ENCODE measurements around the gene RASGRF1. TPM values are rescaled to one million over a fixed set of nuclear protein-coding genes. Genes with fewer than 3 reads are reported as not detected.

RASGRF1 gene
- total RNA-seq, 1 donor from 2014 or later: not detected

DNA sequence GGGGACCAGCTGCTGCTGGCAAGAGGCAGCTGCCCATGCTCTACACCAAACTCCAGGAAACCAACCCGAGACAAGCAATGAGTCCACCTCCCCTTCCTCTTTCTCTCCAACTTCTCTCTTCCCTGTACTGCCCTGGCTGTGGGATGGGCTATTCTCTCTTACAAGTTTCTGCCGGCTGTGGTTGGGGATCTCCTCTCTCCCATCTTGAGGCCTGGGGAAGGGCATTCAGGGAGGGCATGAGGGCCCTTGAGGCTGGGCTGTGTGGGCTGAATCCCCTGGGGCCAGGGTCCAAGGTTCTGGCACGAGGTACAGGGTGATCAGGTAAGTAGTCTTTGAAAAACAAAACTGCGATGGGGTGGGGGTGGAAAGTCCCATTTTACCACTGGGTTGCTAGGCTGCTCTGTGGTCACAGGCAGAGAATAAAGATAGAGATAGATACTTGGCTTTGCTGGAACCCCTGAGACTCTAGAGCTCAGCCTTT is 113.4 kb downstream of the RASGRF1 start:
- no peaks in the 10 kb centered on the region for H3K36me3 Mint-ChIP-seq (ENCODE audit: low read depth, unreplicated experiment)
- peaks cover 18% of the 10 kb centered on the region for H3K27me3 Mint-ChIP-seq (ENCODE audit: unreplicated experiment)
- H3K9me3 Mint-ChIP-seq (ENCODE audit: unreplicated experiment): no peaks in the 10 kb centered on the region
- DNase-seq (ENCODE audit: low spot score): no peak
- H3K4me3 Mint-ChIP-seq (ENCODE audit: unreplicated experiment): no peak overlapping the region
- H3K27ac Mint-ChIP-seq (ENCODE audit: unreplicated experiment): no peak overlapping the region
- TF ChIP-seq, protein P1, sequence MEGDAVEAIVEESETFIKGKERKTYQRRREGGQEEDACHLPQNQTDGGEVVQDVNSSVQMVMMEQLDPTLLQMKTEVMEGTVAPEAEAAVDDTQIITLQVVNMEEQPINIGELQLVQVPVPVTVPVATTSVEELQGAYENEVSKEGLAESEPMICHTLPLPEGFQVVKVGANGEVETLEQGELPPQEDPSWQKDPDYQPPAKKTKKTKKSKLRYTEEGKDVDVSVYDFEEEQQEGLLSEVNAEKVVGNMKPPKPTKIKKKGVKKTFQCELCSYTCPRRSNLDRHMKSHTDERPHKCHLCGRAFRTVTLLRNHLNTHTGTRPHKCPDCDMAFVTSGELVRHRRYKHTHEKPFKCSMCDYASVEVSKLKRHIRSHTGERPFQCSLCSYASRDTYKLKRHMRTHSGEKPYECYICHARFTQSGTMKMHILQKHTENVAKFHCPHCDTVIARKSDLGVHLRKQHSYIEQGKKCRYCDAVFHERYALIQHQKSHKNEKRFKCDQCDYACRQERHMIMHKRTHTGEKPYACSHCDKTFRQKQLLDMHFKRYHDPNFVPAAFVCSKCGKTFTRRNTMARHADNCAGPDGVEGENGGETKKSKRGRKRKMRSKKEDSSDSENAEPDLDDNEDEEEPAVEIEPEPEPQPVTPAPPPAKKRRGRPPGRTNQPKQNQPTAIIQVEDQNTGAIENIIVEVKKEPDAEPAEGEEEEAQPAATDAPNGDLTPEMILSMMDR (IDR thresholded peaks at IDR 0.05; ENCODE audit: unreplicated experiment): no peak
- H3K4me1 Mint-ChIP-seq (ENCODE audit: unreplicated experiment): peaks cover 8% of the 10 kb centered on the region

DNA sequence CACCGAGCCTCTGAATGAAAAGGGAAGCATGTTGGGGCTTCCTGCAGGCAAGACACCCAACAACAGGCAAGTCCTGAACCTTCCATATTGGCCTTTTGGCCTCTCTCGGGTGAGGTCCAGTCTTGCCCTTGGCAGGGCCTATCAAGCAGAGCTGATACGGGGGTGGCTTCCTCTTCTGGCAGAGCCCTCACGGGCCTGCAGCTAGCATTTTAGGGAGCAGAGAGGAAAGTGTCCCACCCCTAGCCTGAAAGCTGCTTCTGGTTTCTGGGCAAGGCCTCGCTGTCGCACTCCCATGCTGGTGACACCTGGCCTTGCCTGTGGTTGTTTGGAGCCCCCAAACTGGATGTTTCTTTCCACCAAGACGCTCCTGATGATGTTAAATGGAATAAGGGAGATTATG is 113.9 kb downstream of the RASGRF1 start:
- Mint-ChIP-seq H3K9me3 (ENCODE audit: unreplicated experiment) (no peaks in the 10 kb centered on the region), H3K4me3 (ENCODE audit: unreplicated experiment) (no peak overlapping the region), H3K27ac (ENCODE audit: unreplicated experiment) (no peak overlapping the region), H3K27me3 (ENCODE audit: unreplicated experiment) (peaks cover 14% of the 10 kb centered on the region), H3K4me1 (ENCODE audit: unreplicated experiment) (peaks cover 8% of the 10 kb centered on the region), H3K36me3 (ENCODE audit: low read depth, unreplicated experiment) (no peaks in the 10 kb centered on the region)
- DNase-seq (ENCODE audit: low spot score): no peak
- TF ChIP-seq, protein P1 (IDR thresholded peaks at IDR 0.05; ENCODE audit: unreplicated experiment): no peak

- TF ChIP-seq, protein P1 (IDR thresholded peaks at IDR 0.05; ENCODE audit: unreplicated experiment): no peak
- H3K27me3 Mint-ChIP-seq (ENCODE audit: unreplicated experiment): peaks cover 16% of the 10 kb centered on the region
- no peaks in the 10 kb centered on the region for H3K36me3 Mint-ChIP-seq (ENCODE audit: low read depth, unreplicated experiment)
- peaks cover 8% of the 10 kb centered on the region for H3K4me1 Mint-ChIP-seq (ENCODE audit: unreplicated experiment)
- no peak overlapping the region for H3K4me3 Mint-ChIP-seq (ENCODE audit: unreplicated experiment)
- no peak for DNase-seq (ENCODE audit: low spot score)
- no peaks in the 10 kb centered on the region for H3K9me3 Mint-ChIP-seq (ENCODE audit: unreplicated experiment)
- H3K27ac Mint-ChIP-seq (ENCODE audit: unreplicated experiment): no peak overlapping the region
These were observed 116.2 kb downstream of the RASGRF1 start for GRCh38 chr15:78974272-78974918.

DNA sequence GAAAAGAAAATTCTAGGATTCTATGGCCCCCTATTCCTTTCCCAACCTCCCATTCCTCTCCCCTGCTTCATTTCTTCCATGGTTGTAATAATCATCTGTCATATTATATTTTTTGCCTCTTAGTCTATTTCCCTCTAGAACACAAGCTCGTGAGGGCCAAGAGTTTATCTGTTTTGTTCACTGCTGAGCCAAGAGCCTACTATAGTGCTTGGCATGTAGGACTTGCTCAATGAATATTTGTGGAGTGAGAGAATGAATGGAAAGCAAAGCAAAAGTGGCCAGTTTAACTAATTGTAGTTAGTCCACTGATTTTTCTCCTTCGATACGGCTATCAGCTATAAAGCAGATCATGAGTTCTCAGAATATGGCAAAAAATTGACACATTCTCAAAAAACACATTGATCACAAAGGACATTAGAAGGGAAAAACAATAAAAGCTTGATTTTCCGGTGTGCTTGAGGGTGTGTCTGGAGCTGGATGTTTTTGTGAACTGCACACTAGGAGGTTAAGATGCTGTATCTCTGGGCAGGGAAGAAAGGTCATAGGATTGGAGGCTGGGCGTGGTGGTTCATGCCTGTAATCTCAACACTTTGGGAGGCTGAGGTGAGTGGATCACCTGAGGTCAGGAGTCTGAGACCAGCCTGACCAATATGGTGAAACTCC is 120.8 kb downstream of the RASGRF1 start:
- DNase-seq (ENCODE audit: low spot score): no peak
- no peaks in the 10 kb centered on the region for H3K4me1 Mint-ChIP-seq (ENCODE audit: unreplicated experiment)
- no peak overlapping the region for H3K27ac Mint-ChIP-seq (ENCODE audit: unreplicated experiment)
- H3K27me3 Mint-ChIP-seq (ENCODE audit: unreplicated experiment): peaks cover 5% of the 10 kb centered on the region
- no peaks in the 10 kb centered on the region for H3K36me3 Mint-ChIP-seq (ENCODE audit: low read depth, unreplicated experiment)
- H3K9me3 Mint-ChIP-seq (ENCODE audit: unreplicated experiment): no peaks in the 10 kb centered on the region
- TF ChIP-seq, protein P1 (IDR thresholded peaks at IDR 0.05; ENCODE audit: unreplicated experiment): no peak
- no peak overlapping the region for H3K4me3 Mint-ChIP-seq (ENCODE audit: unreplicated experiment)
